GM18907 (cell line): ENCODE data around the gene KLK7.
"Not testable (repeated sequence)": the region's sequence is repeated elsewhere in the genome, so short reads cannot be mapped to it uniquely, and the experiment has no call there.

ENCODE experiments used
- ATAC-seq: cut with Tn5 transposase; IDR thresholded peaks from one replicate; pipeline ENCODE4 v1.9.1; 2021; ENCODE audit warnings: mild to moderate bottlenecking, moderate library complexity; ENCODE audit not compliant: unreplicated experiment

Gene KLK7

GRCh38 chr19:51012661-51013190 lies 29.0 kb upstream of the KLK7 start:
- no peak for ATAC-seq

GRCh38 chr19:51010066-51010795 lies 26.5 kb upstream of the KLK7 start:
- no peak for ATAC-seq

DNA sequence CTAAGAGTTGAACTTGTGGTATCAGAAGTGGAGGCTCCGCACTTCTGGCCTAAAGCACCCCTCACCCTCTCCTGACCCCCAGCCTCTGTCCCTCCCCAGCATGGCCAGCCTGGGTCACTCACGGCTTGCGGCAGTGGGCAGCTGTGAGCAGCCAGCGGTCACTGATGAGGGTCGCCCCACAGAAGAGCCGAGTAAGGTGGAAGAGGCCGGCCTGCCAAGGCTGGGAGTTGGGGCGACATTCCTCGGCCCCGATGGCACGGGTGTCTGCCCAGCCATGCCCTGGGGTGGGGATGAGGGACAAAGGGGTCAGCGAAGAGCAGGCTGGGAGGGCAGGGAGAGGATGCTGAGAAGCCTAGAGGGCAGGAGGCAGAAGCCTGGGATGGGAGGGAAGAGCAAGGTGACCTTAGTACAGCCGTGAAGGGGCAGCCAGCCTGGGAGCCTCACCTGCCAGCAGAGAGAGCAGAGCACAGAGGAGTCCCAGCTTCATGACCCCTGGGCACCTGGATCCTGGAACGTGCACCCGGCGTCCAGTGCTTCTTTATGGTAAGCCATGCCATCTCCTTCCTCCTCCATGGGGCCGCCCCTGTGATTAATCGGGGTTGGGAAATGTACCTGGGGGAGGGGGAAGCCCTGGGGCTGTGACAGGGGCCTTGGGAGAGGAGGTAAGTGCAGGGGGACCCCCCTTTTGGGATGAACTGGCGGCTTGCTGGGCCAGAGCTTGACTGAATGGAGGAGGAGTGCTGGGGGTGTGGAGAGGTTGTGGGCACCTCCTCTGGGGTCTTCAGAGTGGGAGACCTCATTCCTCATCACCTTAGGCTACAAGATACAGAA lies 25.6 kb upstream of the KLK7 start:
- ATAC-seq: no peak

- no peak for ATAC-seq
Observed at GRCh38 chr19:51007488-51007887, 23.8 kb upstream of the KLK7 start.

DNA sequence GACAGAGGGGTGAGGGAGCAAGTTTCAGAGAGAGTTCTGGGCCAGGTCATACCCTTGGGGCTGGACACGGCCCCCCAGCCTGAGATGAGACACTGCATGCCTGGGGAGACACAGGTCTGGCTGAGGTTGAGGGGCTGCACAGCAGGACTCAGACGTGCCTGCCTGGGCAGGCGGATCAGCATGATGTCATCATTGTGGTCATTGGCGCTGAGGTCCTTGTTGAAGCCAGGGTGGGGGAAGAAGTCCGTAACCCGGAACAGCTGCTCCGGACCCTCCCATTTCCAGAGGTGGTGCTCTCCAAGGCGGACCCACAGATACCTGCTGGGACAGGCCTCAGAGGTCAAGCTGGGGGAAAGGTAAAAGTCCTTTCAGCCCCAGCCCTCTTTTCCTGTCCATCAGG lies 22.7 kb upstream of the KLK7 start:
- no peak for ATAC-seq

DNA sequence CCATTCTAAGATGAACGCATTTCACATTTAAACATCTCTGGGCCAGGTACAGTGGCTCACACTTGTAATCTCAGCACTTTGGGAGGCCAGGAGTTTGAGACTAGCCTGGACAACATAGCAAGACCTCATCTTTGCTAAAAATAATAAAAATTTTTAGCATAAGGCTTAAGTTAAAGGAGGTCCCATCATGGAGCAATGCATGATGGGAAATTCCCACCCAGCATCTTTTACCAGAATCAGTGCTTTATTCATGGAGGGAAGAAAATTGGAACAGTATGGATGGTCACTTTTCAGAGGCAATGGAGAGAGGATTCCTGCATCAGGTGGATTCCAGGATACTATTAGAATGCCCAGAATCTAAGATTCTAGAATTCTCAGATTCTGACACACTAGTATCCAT lies 21.5 kb upstream of the KLK7 start:
- ATAC-seq: no peak

GRCh38 chr19:51003316-51003715 lies 19.6 kb upstream of the KLK7 start:
- no peak for ATAC-seq

DNA sequence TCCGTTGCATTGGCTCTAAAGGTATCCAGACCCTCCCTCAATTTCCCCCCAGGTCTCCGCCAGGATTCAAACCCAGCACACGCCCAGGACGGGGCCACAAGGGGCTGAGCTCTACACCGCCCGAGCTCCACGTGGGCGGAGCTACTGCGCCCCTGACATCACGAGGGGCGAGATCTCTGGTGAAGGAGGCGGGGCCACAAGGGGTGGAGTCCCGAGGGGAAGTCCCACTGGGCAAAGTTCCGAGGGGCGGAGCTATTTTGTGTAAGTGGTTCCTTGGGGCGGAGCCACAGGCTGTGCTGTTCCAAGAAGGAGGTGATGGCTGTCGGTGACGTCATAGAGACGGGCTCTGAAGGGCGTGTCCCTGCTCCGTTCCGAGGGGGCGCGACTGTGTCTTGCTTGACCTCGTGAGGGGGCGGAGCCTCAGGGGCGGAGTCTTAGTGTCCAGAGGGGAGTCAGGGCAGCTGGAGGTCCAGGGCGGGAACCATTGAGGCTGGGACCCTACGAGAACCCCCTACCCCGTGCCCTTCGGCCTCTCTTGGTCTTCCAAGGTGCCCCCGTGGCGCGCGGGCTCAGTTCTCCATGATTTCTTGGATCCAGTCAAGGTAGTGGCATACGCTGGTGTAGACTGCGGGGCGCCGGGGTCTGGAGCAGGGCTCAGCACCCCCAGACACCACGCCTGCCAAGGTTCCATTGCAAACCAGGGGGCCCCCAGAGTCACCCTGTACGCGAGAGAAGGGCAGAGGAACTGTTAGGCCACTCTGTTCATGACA lies 19.0 kb upstream of the KLK7 start:
- ATAC-seq: no peak

- ATAC-seq: no peak
Observed at GRCh38 chr19:51002089-51002532, 18.4 kb upstream of the KLK7 start.

DNA sequence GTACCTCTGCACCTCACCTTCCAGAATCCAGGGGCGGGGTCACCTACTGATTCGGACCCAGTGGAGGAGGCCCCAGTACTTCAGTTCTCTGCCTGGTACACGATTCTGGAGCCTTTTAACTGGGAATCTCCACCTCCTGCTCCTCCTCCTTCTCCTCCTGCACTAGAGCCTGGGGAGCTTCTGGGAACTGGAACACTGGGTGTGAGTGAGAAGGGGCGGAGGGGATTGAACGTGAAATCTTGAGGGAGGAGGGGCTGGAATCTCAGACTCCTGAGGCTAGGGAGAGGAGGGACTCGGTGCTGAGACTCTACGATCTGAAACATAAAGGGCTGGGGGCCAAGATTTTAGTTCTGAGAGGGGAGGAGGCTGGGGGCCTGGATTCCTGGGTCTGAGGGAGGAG lies 17.8 kb upstream of the KLK7 start, which contains the start of gene KLK8:
TSS of gene KLK8 (minus strand) at position 90 of the 400 bp plus-strand sequence. CDS start 437 bp downstream, outside the sequence.
- no peak for ATAC-seq

- no peak for ATAC-seq
Observed at GRCh38 chr19:51000981-51001380, 17.3 kb upstream of the KLK7 start.

GRCh38 chr19:51000426-51000825 lies 16.7 kb upstream of the KLK7 start:
- ATAC-seq: no peak

DNA sequence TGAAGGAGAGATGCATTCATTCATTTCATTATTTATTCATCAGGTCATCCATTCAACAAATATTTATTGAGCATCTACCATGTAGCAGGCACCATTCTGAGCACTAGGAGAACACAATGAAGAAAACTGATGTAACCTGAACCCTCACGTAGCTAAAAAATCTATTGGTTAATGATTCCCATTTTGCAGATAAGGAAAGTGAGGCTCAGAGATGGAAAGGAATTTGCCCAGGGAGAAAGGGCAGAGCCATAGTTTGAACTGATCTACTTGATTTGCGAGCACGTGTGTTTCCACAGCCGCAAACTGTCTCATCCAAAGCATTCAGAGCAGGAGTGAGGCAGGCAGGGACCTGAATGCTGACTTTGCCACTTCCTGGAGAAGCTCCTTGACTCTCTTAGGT lies 15.0 kb upstream of the KLK7 start:
- no peak for ATAC-seq

DNA sequence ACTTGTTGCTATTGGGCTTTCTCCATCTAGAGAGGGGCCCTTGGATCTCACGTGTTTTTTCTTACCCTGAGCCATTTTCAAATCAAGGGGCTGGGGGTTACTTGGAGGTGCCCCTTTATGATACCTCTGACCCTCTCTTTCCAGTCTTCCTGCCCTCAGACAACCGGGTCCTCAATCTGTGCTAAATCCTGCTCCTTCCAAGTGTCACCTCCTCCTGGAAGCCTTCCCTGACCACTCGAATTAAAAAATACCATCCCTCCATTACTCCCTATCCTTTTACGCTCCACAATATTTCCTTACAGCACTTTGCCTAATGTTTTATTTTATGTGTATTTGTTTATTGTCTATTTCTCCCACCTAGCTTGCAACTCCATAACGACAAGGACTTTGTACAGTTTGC lies 14.3 kb upstream of the KLK7 start:
- no peak for ATAC-seq

- ATAC-seq: no peak
Observed at GRCh38 chr19:50994129-50994528, 10.4 kb upstream of the KLK7 start.

DNA sequence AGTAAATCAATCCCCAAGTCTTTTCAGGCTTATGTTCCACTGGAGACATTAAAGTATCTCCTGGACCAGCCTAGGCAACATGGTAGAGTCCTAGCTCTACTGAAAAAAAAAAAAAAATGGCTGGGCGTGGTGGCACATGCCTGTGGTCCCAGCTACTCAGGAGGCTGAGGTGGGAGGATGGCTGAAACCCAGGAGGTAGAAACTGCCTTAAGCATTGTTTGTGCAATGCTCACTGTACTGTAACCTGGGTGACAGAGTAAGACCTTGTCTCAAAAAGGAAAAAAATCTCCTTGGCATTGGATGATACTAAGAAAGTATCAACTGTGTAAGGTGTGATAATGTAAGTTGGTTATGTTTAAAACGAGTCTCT lies 8.9 kb upstream of the KLK7 start:
- no peak for ATAC-seq

GRCh38 chr19:50984416-50984815 lies 699 bp upstream of the KLK7 start:
- ATAC-seq: not testable (repeated sequence)

- no peak for ATAC-seq
Observed at GRCh38 chr19:50982186-50982585, 1.5 kb downstream of the KLK7 start.

- ATAC-seq: no peak
Observed at GRCh38 chr19:50981587-50982146, 2.0 kb downstream of the KLK7 start.

- ATAC-seq: no peak
Observed at GRCh38 chr19:50980208-50980607, 3.5 kb downstream of the KLK7 start.

- ATAC-seq: no peak
Observed at GRCh38 chr19:50979758-50980157, 4.0 kb downstream of the KLK7 start.
